Liver (tissue), 9 donors: ENCODE measurements around the gene ANKLE1. TPM values are rescaled to one million over a fixed set of nuclear protein-coding genes. Genes with fewer than 3 reads are reported as not detected.

Source experiments
- DNase-seq: peaks from one replicate; pipeline ENCODE4 v3.0.0-alpha.2; 2017; ENCODE audit warnings: low spot score
- H3K27ac ChIP-seq, 2 donors: one replicate each; pipeline ENCODE4 v1.7.0; 2013; ENCODE audit warnings: inconsistent platforms in 2 of 2, low read length in 2 of 2, control low read depth in 1 of 2, low read depth in 1 of 2, mild to moderate bottlenecking in 1 of 2
- H3K27me3 ChIP-seq, 4 donors: one replicate each; pipeline versions ENCODE4 v1.6.1 to v1.7.0; 2013; ENCODE audit warnings: low read length in 3 of 4, inconsistent platforms in 1 of 4, mild to moderate bottlenecking in 1 of 4, moderate library complexity in 1 of 4; ENCODE audit not compliant: control insufficient read depth in 4 of 4, insufficient read depth in 4 of 4
- H3K36me3 ChIP-seq, 4 donors: one replicate each; pipeline versions ENCODE4 v1.6.1 to v1.7.0; 2013; ENCODE audit warnings: low read length in 3 of 4, mild to moderate bottlenecking in 3 of 4, low read depth in 1 of 4, moderate library complexity in 1 of 4; ENCODE audit not compliant: control insufficient read depth in 4 of 4, insufficient read depth in 3 of 4
- H3K4me1 ChIP-seq, 4 donors: one replicate each; pipeline versions ENCODE4 v1.6.1 to v1.7.0; 2013; ENCODE audit warnings: low read length in 3 of 4, mild to moderate bottlenecking in 3 of 4, moderate library complexity in 1 of 4; ENCODE audit not compliant: control insufficient read depth in 4 of 4, insufficient read depth in 4 of 4
- H3K4me3 ChIP-seq, 3 donors: one replicate each; pipeline versions ENCODE4 v1.6.1 to v1.7.0; 2013; ENCODE audit warnings: low read length in 3 of 3, control low read depth in 1 of 3, low read depth in 1 of 3, mild to moderate bottlenecking in 1 of 3
- H3K9ac ChIP-seq, 2 donors: one replicate each; pipeline ENCODE4 v1.7.0; 2013; ENCODE audit warnings: low read length in 2 of 2, mild to moderate bottlenecking in 2 of 2, moderate library complexity in 2 of 2, control low read depth in 1 of 2, low read depth in 1 of 2
- H3K9me3 ChIP-seq, 4 donors: one replicate each; pipeline versions ENCODE4 v1.6.1 to v1.7.0; 2013; ENCODE audit warnings: low read length in 3 of 4; ENCODE audit not compliant: control insufficient read depth in 4 of 4
- EGR1 ChIP-seq, 2 donors: IDR thresholded peaks; 2 replicates each; pipeline ENCODE4 v1.6.1; 2016 to 2018; ENCODE audit warnings: antibody characterized with exemption in 2 of 2, low read depth in 2 of 2
- FOXA1 ChIP-seq: IDR thresholded peaks from 2 replicates; pipeline ENCODE4 v1.6.1; 2016; ENCODE audit warnings: antibody characterized with exemption
- GABPA ChIP-seq, 2 donors: IDR thresholded peaks in 1 of 2; conservative IDR thresholded peaks in 1 of 2; 2 replicates each; pipeline ENCODE4 v1.6.1; 2016; ENCODE audit warnings: antibody characterized with exemption in 2 of 2, mild to moderate bottlenecking in 1 of 2, moderate library complexity in 1 of 2
- HNF4G ChIP-seq: IDR thresholded peaks from 2 replicates; pipeline ENCODE4 v1.6.1; 2016; ENCODE audit warnings: antibody characterized with exemption
- JUND ChIP-seq, 2 donors: IDR thresholded peaks; 2 replicates each; pipeline ENCODE4 v1.6.1; 2016; ENCODE audit warnings: antibody characterized with exemption in 2 of 2
- NR2F2 ChIP-seq: IDR thresholded peaks from 2 replicates; pipeline ENCODE4 v1.6.1; 2016; ENCODE audit warnings: antibody characterized with exemption
- RAD21 ChIP-seq, 2 donors: IDR thresholded peaks; 2 replicates each; pipeline ENCODE4 v1.6.1; 2016; ENCODE audit warnings: antibody characterized with exemption in 2 of 2, mild to moderate bottlenecking in 2 of 2
- RXRA ChIP-seq, 2 donors: IDR thresholded peaks; 2 replicates each; pipeline ENCODE4 v1.6.1; 2017 to 2018; ENCODE audit warnings: antibody characterized with exemption in 2 of 2, mild to moderate bottlenecking in 1 of 2
- SP1 ChIP-seq: IDR thresholded peaks from 2 replicates; pipeline ENCODE4 v1.6.1; 2018; ENCODE audit warnings: antibody characterized with exemption, mild to moderate bottlenecking
- TAF1 ChIP-seq: conservative IDR thresholded peaks from 2 replicates; pipeline ENCODE4 v1.6.1; 2016; ENCODE audit warnings: antibody characterized with exemption, mild to moderate bottlenecking
- YY1 ChIP-seq: IDR thresholded peaks from 2 replicates; pipeline ENCODE4 v1.6.1; 2016; ENCODE audit warnings: antibody characterized with exemption, mild to moderate bottlenecking
- WGBS: extraction: QIAGEN DNeasy Blood & Tissue Kit; methylation state at CpG from one replicate; pipeline ENCODE4 v1.1.7; 2013; 5-methylcytosine and 5-hydroxymethylcytosine counted together
- polyA plus RNA-seq, 2 donors: library from polyadenylated mRNA; stranded (reverse) in 1 of 2; unstranded in 1 of 2; fragments of 200-250 nt in 1 of 2; fragments of >200 nt in 1 of 2; fragmentation: Nextera tagmentation in 1 of 2; extraction: Ambion mirVana in 1 of 2; gene quantifications; one replicate each; pipeline versions ENCODE4 v1.2.1 to v1.2.3, GENCODE V29; 2013 to 2015
- total RNA-seq, 2 donors: library from RNA; depleted of rRNA; stranded (reverse); fragments of >200 nt; gene quantifications; one replicate each; pipeline ENCODE4 v1.2.3, GENCODE V29; 2014
- TF ChIP-seq, protein P1 (sequence below): fragments of 150-350 bp; IDR thresholded peaks from 2 replicates; pipeline ENCODE4 v1.5.1; 2017; ENCODE audit warnings: improper control_type of control experiment, low read depth, low read length; ENCODE audit not compliant: missing input control
- TF ChIP-seq, protein P2 (sequence below): IDR thresholded peaks from 2 replicates; pipeline ENCODE4 v1.6.1; 2016; ENCODE audit warnings: antibody characterized with exemption, mild to moderate bottlenecking
- TF ChIP-seq, protein P3 (sequence below): IDR thresholded peaks from 2 replicates; pipeline ENCODE4 v1.6.1; 2016; ENCODE audit warnings: antibody characterized with exemption
- TF ChIP-seq, protein P4 (sequence below): IDR thresholded peaks from 2 replicates; pipeline ENCODE4 v1.6.1; 2016; ENCODE audit warnings: antibody characterized with exemption
- TF ChIP-seq, protein P5 (sequence below): IDR thresholded peaks from 2 replicates; pipeline ENCODE4 v1.6.1; 2016; ENCODE audit warnings: antibody characterized with exemption
- donor health status: healthy.
- donor health status: healthy.
- donor health status: healthy.
- donor health status: healthy.
- donor health status: healthy.

ANKLE1 gene
- total and polyA plus RNA-seq, 4 donors = 0.10 to 43.2 (median 0.29) TPM

DNA sequence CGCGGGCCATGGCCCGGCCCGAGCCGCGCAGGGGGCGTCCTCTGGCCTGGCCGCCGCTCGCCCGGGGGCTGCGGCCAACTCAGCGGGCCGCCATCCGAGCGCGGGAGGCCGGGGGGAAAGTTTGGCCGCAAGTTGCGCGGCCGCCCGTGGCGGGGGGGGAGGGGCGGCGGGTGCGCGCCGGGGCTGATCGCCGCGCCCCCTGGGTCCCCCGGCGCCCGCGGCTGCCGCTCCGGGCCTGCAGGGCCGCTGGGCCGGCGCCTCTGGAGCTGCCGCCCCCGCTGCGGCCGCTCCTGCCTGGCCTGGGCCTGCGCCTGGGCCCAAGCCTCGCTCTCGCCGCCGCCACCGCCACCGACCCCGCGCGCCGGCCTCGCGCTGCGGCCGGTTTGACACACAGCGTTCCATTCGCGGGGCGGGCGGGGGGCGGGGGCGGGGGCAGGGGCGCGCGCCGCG, 36.1 kb upstream of the ANKLE1 start, which contains the start of gene NR2F6:
Gene NR2F6 (minus strand): TSS at position 385 of the 450 bp plus-strand sequence. CDS start 699 bp downstream, outside the sequence.
- H3K27ac ChIP-seq = peak within 1 kb of the TSS; percentile 84 to 91
- H3K9ac ChIP-seq = peak within 1 kb of the TSS in 1 of 2 donors; percentile 60
- no peaks in the 10 kb centered on the region for H3K9me3 ChIP-seq
- peaks cover 16 to 54% (median 49%) of the 10 kb centered on the region in 4 donors for H3K4me1 ChIP-seq
- H3K27me3 ChIP-seq = no peaks in the 10 kb centered on the region
- TF ChIP-seq, protein P1, sequence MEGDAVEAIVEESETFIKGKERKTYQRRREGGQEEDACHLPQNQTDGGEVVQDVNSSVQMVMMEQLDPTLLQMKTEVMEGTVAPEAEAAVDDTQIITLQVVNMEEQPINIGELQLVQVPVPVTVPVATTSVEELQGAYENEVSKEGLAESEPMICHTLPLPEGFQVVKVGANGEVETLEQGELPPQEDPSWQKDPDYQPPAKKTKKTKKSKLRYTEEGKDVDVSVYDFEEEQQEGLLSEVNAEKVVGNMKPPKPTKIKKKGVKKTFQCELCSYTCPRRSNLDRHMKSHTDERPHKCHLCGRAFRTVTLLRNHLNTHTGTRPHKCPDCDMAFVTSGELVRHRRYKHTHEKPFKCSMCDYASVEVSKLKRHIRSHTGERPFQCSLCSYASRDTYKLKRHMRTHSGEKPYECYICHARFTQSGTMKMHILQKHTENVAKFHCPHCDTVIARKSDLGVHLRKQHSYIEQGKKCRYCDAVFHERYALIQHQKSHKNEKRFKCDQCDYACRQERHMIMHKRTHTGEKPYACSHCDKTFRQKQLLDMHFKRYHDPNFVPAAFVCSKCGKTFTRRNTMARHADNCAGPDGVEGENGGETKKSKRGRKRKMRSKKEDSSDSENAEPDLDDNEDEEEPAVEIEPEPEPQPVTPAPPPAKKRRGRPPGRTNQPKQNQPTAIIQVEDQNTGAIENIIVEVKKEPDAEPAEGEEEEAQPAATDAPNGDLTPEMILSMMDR = no peak
- TF ChIP-seq GABPA (IDR thresholded peaks at IDR 0.05 in 1 of 2, conservative IDR thresholded peaks at IDR 0.05 in 1 of 2) (no peak), TAF1 (no peak), RXRA (IDR thresholded peaks at IDR 0.05) (no peak), SP1 (no peak), YY1 (no peak), FOXA1 (no peak)
- TF ChIP-seq, protein P2, sequence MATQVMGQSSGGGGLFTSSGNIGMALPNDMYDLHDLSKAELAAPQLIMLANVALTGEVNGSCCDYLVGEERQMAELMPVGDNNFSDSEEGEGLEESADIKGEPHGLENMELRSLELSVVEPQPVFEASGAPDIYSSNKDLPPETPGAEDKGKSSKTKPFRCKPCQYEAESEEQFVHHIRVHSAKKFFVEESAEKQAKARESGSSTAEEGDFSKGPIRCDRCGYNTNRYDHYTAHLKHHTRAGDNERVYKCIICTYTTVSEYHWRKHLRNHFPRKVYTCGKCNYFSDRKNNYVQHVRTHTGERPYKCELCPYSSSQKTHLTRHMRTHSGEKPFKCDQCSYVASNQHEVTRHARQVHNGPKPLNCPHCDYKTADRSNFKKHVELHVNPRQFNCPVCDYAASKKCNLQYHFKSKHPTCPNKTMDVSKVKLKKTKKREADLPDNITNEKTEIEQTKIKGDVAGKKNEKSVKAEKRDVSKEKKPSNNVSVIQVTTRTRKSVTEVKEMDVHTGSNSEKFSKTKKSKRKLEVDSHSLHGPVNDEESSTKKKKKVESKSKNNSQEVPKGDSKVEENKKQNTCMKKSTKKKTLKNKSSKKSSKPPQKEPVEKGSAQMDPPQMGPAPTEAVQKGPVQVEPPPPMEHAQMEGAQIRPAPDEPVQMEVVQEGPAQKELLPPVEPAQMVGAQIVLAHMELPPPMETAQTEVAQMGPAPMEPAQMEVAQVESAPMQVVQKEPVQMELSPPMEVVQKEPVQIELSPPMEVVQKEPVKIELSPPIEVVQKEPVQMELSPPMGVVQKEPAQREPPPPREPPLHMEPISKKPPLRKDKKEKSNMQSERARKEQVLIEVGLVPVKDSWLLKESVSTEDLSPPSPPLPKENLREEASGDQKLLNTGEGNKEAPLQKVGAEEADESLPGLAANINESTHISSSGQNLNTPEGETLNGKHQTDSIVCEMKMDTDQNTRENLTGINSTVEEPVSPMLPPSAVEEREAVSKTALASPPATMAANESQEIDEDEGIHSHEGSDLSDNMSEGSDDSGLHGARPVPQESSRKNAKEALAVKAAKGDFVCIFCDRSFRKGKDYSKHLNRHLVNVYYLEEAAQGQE = no peak
- TF ChIP-seq, protein P3, sequence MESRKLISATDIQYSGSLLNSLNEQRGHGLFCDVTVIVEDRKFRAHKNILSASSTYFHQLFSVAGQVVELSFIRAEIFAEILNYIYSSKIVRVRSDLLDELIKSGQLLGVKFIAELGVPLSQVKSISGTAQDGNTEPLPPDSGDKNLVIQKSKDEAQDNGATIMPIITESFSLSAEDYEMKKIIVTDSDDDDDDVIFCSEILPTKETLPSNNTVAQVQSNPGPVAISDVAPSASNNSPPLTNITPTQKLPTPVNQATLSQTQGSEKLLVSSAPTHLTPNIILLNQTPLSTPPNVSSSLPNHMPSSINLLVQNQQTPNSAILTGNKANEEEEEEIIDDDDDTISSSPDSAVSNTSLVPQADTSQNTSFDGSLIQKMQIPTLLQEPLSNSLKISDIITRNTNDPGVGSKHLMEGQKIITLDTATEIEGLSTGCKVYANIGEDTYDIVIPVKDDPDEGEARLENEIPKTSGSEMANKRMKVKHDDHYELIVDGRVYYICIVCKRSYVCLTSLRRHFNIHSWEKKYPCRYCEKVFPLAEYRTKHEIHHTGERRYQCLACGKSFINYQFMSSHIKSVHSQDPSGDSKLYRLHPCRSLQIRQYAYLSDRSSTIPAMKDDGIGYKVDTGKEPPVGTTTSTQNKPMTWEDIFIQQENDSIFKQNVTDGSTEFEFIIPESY = no peak
- WGBS = under 1% methylated on average over 71 of the region's 72 CpGs
- no peaks in the 10 kb centered on the region for H3K36me3 ChIP-seq
- H3K4me3 ChIP-seq = peak within 1 kb of the TSS; percentile 75 to 89 (median 88)
- no peak for DNase-seq

DNA sequence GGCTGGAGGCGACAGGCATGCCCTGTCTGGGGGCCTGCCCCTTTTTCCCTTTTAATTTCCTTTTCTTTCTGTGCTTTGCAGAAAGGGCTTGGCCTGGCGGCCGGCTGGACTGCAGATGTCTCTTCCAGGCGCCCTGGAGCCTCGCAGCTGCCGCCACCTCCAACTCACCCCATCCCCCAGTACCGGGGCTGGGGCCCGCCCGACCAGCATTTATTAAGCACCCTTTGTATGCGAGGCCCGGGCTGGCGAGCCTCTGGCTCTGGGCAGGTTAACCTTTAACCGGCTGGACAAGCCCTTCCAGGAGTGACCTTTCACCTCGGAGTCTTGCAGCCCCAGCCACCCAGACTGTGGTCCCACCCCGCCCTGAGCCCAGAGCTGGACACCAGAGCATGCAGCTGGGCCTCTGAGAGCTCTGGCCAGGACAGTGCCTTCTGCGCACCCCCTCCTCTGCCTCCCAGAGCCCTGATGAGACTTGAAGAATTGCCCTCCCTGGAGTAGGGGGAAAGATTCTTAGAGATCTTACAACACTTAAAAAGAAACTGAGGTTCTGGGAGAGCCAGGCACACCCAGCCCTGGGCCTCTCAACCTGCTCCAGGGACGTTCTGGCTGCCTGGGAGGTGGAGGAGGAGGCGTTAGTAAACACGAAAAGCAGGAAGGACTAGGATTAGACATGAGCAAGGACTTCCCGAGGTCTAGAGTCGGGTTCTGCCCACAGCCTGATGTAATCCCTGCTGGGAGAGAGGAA, 34.8 kb upstream of the ANKLE1 start:
- peak overlapping the region; percentile 84 to 91 for H3K27ac ChIP-seq
- no peaks in the 10 kb centered on the region for H3K36me3 ChIP-seq
- peak overlapping the region; percentile 32 to 75 (median 64) for H3K4me3 ChIP-seq
- no peaks in the 10 kb centered on the region for H3K9me3 ChIP-seq
- peaks cover 10 to 44% (median 37%) of the 10 kb centered on the region in 4 donors for H3K4me1 ChIP-seq
- H3K27me3 ChIP-seq = no peaks in the 10 kb centered on the region
- DNase-seq = no peak
- no peak overlapping the region for H3K9ac ChIP-seq
- WGBS = 8% methylated on average over 21 of the region's 21 CpGs
- peak; percentile 49 to 67 for TF ChIP-seq RXRA (IDR thresholded peaks at IDR 0.05)
- TF ChIP-seq RAD21 (IDR thresholded peaks at IDR 0.05) = no peak
- TF ChIP-seq, protein P4, sequence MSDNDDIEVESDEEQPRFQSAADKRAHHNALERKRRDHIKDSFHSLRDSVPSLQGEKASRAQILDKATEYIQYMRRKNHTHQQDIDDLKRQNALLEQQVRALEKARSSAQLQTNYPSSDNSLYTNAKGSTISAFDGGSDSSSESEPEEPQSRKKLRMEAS = no peak
- TF ChIP-seq, protein P3 = no peak
- no peak for TF ChIP-seq HNF4G
- no peak for TF ChIP-seq YY1
- TF ChIP-seq, protein P2 = no peak
- TF ChIP-seq SP1 = peak; percentile 69
- TF ChIP-seq GABPA (IDR thresholded peaks at IDR 0.05 in 1 of 2, conservative IDR thresholded peaks at IDR 0.05 in 1 of 2) = no peak
- TF ChIP-seq TAF1 = no peak
- no peak for TF ChIP-seq EGR1 (IDR thresholded peaks at IDR 0.05; ENCODE audit: low read depth in 2 of 2)
- TF ChIP-seq JUND (IDR thresholded peaks at IDR 0.05) = no peak
- peak; percentile 72 for TF ChIP-seq NR2F2
- TF ChIP-seq, protein P5, sequence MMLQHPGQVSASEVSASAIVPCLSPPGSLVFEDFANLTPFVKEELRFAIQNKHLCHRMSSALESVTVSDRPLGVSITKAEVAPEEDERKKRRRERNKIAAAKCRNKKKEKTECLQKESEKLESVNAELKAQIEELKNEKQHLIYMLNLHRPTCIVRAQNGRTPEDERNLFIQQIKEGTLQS = no peak
- TF ChIP-seq FOXA1 = no peak
